Stimulated activated CD8-positive, alpha-beta memory T cell treated with anti-CD3 and anti-CD28 coated beads, Interleukin-7, amount 100 ng/mL, for 48 hours (primary cell): ENCODE measurements around the gene STS.

Experiments
- DNase-seq, 2 donors: peaks; one replicate each; pipeline ENCODE4 v3.0.0-alpha.2; 2020; ENCODE audit warnings: low read depth in 1 of 2; ENCODE audit errors: extremely low read depth in 1 of 2

STS gene, protein sequence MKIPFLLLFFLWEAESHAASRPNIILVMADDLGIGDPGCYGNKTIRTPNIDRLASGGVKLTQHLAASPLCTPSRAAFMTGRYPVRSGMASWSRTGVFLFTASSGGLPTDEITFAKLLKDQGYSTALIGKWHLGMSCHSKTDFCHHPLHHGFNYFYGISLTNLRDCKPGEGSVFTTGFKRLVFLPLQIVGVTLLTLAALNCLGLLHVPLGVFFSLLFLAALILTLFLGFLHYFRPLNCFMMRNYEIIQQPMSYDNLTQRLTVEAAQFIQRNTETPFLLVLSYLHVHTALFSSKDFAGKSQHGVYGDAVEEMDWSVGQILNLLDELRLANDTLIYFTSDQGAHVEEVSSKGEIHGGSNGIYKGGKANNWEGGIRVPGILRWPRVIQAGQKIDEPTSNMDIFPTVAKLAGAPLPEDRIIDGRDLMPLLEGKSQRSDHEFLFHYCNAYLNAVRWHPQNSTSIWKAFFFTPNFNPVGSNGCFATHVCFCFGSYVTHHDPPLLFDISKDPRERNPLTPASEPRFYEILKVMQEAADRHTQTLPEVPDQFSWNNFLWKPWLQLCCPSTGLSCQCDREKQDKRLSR

DNA sequence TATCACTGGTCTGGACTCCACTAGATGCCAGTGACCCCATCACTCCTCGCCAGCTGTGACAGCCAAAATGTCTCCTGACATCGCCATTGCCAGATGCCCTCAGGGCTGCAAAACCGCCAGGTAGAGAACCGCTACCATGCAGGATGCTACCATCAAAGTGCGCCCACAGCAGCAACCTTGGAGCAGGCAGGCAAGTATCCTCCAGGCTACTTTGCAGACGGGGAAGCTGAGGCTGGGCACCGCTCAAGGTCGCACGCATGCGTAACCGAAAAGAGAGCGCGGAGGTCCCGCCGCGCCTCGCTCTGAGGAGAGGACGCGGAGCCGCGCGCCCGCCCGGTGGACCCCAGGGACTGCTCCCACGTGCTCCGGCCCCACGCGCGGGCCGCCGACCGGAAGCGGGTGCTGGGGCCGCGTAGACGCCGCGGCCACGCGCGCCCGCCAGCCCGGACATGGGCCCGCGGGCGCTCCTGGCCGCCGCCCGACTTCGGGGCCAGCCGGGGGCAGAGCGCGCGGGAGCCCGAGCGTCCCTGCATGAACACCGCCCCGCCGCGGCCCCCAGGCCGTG is at the start of gene STS:
Gene STS, plus strand, starts transcription at position 300 of the 565 bp plus-strand sequence. CDS start 105,488 bp downstream, outside the sequence.
- DNase-seq = peak in 1 of 2 donors; percentile 21

DNA sequence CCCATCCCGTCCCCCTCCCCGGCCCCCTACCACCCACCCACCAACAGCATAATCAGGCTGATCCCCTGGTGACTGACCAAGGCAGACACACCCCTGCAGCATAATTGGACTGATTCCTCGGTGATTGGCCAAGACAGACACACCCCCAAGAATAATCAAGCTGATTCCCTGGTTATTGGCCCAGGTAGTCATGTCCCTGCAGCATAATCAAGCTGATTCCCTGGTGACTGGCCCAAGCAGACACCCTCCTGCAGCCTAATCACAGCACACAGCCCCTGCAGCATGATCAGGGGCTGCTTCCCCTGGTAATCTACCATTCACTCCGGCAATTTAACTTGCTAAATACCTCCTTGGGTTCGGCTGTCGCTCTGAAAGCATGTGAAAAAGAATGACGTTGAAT is 47.5 kb upstream of the STS start:
- no peak for DNase-seq

DNA sequence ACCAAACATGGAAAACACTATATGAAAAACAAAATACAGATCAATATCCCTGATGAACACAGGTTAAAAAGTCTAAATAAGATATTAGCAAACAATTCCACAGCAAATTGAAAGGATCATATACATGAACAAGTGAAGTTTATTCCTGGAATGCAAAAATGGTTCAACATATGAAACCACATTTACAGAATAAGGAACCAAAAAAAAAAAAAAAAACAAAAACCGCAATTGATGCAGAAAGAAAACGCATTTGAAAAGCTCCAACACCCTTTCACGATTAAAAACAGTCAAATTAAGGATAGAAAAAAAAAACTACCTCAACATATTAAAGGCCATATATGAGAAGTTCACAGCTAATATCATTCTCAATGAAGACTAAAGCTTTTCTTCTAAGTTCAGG is 45.4 kb upstream of the STS start:
- DNase-seq = no peak

DNA sequence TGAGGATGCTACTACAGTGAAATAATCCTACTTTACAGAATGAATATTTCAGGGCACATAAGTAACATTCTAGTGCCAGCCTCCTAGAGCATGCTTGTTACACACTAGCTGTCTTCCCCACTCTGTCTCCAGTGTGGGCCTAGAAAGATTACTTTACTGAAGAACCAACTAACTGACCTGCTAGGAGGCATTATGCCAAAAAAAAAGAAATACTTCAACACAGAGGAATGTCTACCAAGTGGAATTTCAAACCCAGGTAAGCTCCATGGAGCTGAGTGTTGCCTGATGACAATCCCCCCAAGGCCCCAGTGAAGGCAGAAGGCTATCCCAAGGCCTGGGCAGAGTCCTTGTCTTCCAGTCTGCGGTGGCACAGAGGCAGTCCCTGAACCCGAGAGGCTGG is 40.9 kb upstream of the STS start:
- DNase-seq = no peak

DNA sequence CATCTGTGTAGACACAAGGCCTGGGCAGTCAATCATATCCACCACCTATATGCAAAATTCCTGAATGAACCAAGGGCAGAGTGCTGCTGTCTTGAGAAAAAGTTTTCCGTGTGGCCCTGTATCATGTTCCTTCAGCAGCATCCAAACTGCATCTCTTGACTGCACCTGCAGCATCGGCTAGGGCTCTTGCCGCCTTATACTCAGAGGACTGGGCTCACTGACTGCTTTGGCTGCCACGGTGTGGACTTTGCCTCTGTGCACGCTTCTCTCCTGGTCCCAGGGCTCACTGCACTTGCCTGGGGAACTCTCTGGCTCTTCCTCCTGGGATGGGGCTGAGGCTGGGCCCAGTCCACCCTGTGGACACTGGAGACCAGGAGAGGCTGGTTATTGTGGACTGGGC is 39.5 kb upstream of the STS start:
- DNase-seq = no peak

DNA sequence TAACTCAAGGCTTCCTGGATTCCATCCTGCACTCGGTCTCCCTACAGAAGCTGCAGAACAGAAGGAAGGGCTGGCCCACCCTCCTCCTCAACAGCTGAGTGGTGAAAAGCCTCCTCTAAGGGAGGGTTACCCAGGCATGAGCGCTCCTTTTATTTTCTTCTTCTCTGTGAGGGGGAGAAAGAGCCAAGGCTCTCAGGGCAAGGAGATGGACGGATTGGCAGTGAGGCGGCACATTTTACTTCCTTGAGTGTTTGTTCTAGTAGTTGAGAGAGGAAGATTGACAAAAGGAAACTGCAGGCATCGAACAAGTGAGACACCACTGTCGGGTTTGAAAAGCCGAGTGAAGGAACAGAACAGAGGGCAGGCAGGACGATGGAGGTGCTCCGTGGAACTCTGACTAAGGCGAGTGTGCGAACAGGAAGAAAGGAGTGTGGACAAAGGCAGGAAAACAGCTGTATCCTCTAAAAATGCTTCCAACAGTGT is 38.4 kb upstream of the STS start:
- DNase-seq = no peak

DNA sequence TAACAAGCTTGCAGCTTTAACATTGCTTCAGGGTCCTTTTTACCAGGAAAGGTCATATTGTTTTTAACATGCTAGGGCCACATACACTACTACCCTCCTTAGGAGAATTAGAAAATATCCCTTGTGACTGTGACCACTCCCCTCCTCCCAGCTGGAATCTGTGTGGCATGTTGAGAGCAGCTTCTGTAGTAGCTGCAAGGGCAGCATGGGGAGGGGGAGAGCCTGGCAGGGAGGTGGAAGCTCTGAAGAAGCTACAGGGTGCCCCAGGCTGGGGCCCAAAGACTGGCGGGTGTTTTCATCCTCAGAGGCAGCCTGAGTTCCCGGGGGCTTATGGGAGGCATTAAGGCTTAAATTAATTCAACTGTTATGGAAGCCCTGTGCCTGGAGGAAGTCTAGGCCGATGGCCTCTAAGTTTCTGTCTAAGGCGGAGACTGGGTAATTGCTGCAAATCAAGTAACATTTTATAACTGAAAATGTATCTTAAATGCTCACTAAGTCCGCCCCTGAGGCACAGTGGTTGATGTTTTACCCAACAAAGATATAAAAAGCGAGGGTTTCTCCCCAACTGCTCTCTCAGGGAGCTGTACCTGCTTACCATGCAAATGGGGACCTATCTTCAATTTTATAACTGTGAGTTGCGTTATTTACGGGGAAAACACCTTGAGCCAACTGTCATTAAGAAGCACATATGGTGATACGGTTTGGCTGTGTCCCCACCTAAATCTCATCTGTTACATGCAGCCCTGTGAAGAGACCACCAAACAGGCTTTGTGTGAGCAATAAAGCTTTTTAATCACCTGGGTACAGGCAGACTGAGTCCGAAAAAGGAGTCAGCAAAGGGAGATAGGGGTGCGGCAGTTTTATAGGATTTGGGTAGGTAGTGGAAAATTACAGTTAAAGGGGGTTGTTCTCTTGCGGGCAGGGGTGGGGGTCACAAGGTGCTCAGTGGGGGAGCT is 37.4 kb upstream of the STS start:
- DNase-seq = no peak

DNA sequence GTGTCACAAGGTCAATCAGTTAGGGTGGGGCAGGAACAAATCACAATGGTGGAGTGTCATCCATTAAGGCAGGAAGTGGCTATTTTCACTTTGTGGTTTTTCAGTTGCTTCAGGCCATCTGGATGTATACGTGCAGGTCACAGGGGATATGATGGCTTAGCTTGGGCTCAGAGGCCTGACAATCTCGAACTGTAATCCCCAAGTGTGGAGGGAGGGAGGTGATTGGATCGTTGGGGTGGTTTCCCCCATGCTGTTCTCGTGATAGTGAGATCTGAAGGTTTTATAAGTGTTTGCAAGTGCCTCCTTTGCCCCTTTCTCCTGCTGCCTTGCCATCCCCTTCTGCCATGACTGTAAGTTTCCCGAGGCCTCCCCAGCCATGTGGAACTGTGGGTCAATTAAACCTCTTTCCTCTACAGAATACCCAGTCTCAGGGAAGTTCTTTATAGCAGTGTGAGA is 36.7 kb upstream of the STS start:
- no peak for DNase-seq

DNA sequence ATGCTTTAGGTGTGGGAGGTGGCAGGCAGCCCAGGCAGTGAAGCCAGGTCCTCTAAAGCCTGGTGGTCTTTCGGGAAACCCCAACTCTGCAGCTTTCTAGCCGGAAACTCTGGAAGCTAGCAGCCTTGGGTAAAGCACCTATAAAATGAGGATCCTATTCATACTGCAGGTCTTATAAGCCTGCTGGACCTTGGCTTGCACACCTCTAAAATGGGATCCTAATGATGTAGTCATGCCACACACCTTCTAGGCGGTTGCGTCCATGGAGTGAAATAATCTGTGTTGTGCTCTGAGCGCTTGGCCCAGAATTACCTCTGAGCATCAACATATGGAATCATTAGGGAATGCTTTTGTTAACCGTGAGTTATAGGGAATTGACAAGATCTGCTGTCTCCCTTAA is 36.0 kb upstream of the STS start:
- DNase-seq = no peak

DNA sequence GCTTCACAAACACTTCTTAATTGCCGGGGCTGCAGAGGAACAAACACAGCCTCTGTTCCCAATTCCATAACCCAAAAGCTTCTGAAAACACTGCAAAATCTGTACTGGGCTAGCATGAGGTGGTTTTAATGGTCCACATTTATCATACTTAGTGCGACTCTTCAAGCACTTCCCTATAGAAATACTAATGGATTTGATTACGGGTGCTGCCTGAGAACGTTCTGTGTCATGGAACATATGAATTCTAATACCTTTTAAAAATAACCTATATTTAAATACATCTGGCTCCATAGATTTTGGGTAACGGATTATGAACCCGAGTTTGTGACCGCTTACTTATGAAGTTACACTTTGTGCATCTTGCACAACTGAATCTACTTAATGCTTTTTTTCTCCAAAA is 35.4 kb upstream of the STS start:
- DNase-seq = no peak

DNA sequence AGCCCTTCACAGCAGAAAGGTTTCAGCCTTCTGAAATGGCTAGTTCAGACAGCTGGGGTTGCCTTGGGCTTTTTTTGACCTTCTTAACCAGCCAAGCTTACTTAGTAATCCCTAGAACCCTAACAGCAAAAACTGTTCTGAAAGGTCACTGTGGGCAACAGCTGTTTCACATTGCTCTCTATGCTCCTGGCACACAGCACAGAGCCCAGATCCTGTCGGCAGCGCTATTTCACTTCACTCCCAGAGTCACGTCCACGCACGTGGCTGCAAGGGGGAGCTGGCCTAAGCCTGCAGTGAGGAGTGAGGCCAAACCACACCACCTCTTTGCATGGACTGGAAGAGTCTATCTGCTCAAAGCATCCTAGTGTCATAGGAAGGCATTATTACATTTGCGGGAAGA is 32.0 kb upstream of the STS start:
- DNase-seq = no peak

DNA sequence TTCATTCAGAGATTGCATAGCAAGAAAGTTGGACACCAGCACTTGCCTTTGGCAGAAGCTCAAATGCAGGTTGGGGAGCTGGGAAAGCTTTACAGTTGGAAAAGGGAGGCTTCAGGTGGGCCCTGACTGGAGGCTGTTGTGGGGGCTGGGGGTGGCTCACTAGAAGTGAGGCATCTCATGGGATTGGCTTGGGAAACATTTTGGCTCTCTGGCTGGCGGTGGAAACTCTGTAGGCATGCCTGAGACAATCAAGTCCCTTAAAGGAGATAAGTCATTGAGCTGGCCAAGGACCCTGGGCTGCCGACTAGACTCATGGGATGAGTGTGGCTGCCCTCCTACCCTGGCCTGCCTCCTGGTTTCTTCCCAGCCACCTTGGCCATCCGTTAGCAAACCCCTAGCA is 31.4 kb upstream of the STS start:
- no peak for DNase-seq

DNA sequence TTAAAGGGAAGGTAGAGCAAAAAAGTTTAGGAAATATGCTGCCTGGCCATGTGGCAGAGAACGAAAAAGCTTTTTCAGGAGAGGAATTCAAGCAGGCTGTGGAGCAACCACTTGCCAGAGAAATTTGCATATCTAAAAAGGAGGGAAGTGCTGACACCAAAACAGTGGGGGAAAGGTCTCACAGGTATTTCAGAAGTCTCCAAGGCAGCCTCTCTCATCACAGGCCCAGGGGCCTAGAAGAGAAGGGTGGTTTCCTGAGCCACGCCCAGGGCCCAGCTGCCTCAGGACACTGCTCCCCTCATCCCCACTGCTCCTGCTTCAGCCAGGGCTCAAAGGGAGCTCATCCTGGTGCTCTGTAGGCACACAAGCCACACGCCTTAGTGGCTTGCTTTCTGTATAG is 29.9 kb upstream of the STS start:
- DNase-seq = no peak

DNA sequence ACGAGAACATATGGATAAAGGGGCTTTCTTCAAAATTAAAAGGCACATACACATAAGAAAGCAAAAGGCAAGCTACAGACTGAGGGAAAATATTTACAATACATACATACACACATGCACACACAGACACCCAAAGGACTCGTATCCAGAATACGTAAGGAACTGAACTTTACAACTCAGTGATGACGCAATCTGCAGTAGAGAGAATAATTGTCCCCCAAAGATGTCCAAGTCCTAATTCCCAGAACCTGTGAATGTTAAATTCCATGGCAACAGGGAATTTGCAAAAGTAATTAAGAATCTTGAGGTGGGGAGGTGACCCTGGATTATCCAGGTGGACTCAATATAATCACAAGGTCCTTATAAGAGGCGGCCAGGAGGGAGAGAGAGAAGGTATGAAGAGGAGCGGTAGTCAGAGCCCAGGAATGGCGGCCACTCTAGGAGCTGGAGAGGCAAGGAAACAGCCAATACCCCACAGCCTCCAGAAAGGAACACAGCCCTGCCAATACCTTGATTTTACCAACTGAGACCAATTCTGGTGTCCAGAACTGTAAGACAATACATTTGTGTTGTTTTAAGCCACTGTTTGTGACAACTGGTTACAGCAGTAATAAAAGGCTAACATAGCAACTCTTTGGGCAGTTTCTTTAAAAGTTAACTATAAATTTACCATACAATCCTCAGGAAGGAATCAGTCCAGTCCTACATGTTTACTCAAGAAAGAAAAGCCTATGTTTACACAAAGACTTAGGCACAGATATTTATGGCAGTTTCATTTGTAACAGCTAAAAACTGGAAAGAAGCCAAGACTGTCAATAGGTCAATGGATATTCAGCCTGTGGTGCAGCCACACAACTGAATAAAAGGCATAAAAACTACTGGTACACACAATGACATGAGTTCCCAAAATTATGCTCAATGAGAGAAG is 27.3 kb upstream of the STS start:
- no peak for DNase-seq

DNA sequence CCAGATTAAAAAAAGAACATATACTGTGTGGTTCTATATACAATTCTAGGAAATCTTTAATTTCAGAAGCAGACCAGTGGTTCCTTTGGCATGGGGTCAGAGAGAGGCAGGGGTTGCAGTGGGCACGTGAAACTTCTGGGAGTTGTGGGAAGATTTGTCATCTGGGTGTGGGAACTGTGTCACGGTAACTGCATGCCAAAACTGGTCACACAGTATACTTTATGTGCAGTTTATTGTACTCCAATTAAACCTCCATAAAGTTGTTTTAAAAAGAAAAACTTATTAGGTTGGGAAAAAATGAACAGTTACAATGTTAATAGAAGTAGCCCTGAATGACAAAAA is 26.7 kb upstream of the STS start:
- DNase-seq = no peak

DNA sequence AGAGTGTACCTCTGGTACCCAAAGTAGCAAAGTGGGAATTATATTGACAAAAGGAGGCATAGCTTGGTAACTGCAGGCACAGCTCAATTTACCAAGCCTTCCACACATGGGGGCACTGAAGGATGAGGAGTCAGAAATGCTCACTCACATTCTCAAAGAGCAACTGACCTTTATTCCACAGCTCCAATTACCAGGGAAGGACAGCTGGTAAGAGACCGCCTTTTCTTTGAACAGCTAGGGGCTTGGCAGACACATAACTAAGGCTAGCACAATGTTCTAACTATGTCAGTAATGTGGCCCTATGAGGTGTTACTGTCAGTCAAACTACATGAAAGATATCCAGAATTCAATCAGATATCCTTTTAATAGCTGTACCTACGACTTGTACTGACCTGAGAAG is 20.5 kb upstream of the STS start:
- no peak for DNase-seq

DNA sequence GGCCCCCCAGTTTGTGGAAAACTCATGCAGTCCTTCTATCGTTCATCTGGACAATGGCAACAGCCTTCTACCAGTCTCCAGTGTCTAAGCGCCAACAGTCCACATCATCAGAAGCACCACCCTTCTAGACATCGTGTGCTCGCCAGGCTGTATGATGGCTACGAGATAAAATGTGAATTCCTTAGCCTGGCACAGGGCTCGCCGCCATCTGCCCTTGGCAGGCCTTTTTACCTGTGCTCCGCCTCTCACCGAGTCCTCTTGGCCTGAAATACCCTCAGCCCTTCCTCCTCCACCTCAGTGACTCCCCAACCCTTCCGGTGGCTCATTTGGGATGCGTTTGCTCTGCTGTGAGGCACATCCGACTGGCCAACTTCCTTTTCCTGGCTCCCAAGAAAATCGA is 15.9 kb upstream of the STS start:
- no peak for DNase-seq

DNA sequence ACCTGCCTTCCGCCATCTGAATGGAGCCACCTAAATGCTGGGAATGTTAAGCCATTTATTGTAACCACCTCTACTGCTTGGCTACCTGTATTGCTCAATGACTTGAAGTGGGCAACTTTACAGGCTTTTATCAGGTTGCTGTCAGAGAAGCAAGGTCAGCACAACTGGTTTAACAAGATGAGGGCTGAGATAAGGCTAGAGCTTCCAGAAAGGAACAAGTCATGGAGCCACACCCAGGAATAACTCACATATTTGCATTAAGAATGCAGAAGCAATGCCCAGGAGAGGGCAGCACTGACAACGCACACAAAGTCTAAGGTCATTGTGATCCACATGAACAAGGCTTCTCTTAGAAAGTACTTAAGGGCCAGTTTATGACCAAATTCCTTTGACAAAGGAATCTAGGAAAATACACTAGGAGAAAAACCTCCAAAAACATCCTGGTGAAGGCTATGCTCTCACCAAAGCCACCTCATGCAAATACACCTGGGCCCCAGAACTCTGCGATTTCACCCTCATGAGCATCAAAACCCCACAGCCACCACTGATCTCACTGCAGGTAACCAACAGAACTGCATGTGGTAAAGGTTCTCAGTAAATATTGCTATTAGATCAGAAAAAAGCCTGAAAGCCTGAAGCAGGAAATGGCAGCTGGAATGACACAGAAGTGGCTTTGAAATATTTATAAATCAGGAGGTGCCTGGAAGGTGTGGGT is 15.0 kb upstream of the STS start:
- DNase-seq = no peak

DNA sequence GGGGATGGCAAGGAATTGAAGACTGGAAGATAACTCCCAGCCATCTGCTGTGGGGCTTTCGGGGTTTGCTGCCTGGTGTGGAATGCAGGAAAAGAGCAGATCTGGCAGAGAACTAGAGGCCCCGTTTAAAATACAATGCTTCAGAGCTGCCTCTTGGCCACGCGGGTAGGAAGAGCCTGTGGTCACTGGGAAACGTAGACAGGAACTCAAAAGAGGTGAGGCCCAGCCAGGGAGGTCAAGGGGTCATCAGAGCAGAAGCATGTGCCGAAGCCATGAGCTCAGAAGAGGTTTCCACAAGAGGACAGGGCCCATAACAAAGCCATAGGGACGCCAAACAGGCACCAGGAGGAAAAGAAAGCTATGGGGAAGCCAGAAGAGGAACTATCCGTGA is 14.5 kb upstream of the STS start:
- no peak for DNase-seq

DNA sequence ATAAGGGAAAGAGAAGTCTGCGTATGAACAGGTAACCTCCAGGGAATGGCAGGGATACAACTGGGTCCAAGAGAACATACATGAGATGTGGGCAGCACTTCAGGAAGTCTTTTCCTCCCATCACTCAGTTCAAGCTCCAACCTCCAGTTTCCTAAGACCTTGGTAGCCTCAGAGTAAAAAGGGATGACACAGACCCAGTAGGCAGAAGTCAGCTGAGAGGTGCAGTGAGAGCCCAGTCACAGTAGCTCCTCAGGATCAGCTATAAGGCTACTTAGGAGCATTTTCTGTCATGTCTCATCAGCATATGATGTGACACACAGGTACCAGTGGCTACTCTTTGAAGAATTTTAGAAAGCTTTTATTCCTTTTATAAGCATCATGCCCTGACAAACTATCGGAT is 12.5 kb upstream of the STS start:
- no peak for DNase-seq
